ENCODE results near the gene MRPL2.

The MRPL2 gene

GRCh38 chr6:43059168-43060033 lies at the start of gene MRPL2, which contains the start of gene KLC4:
MRPL2 (minus strand) TSS chr6:43059434; CDS start chr6:43059381, 53 bp downstream.
KLC4 (plus strand) TSS chr6:43059631; CDS start chr6:43061336, 1,705 bp downstream.
- peak; percentile 100 for DNase-seq

GRCh38 chr6:43107344-43108062 lies 48.3 kb upstream of the MRPL2 start:
- peak; percentile 72 for DNase-seq

GRCh38 chr6:43105538-43106222 lies 46.4 kb upstream of the MRPL2 start:
- no peak for DNase-seq

GRCh38 chr6:43103253-43103876 lies 44.1 kb upstream of the MRPL2 start:
- no peak for DNase-seq

- no peak for DNase-seq
Observed at GRCh38 chr6:43101497-43101896, 42.3 kb upstream of the MRPL2 start.

GRCh38 chr6:43097502-43097901 lies 38.3 kb upstream of the MRPL2 start:
- no peak for DNase-seq

- no peak for DNase-seq
Observed at GRCh38 chr6:43097098-43097489, 37.9 kb upstream of the MRPL2 start.

- DNase-seq: no peak
Observed at GRCh38 chr6:43096451-43097097, 37.3 kb upstream of the MRPL2 start.

- no peak for DNase-seq
Observed at GRCh38 chr6:43095939-43096338, 36.7 kb upstream of the MRPL2 start.

- no peak for DNase-seq
Observed at GRCh38 chr6:43093436-43094289, 34.4 kb upstream of the MRPL2 start.

GRCh38 chr6:43092635-43093034 lies 33.4 kb upstream of the MRPL2 start:
- no peak for DNase-seq

GRCh38 chr6:43091436-43091991 lies 32.3 kb upstream of the MRPL2 start:
- no peak for DNase-seq

GRCh38 chr6:43091020-43091419 lies 31.8 kb upstream of the MRPL2 start:
- no peak for DNase-seq

GRCh38 chr6:43090559-43090956 lies 31.3 kb upstream of the MRPL2 start:
- DNase-seq: no peak

GRCh38 chr6:43089874-43090558 lies 30.8 kb upstream of the MRPL2 start:
- DNase-seq: no peak

- DNase-seq: no peak
Observed at GRCh38 chr6:43089467-43089866, 30.2 kb upstream of the MRPL2 start.

- DNase-seq: no peak
Observed at GRCh38 chr6:43088654-43089056, 29.4 kb upstream of the MRPL2 start.

- no peak for DNase-seq
Observed at GRCh38 chr6:43086022-43086658, 26.9 kb upstream of the MRPL2 start.

GRCh38 chr6:43082806-43083655 lies 23.8 kb upstream of the MRPL2 start:
- DNase-seq: no peak

Data from NCI-H82 (cell line).